Osteocyte (in vitro differentiated cells): ENCODE results near the gene TNFRSF21. TPM values are rescaled to one million over a fixed set of nuclear protein-coding genes. Genes with fewer than 3 reads are reported as not detected.

Experiments
- DNase-seq: peaks from one replicate; pipeline ENCODE4 v3.0.0; 2021; ENCODE audit warnings: mixed read lengths; ENCODE audit not compliant: unreplicated experiment; ENCODE audit errors: extremely low spot score
- H3K27ac Mint-ChIP-seq: one replicate; pipeline ENCODE4 v1.8.0; 2021; ENCODE audit warnings: mild to moderate bottlenecking, mixed read lengths; ENCODE audit not compliant: unreplicated experiment
- H3K27me3 Mint-ChIP-seq: one replicate; pipeline ENCODE4 v1.8.0; 2021; ENCODE audit warnings: mixed read lengths; ENCODE audit not compliant: unreplicated experiment
- H3K36me3 Mint-ChIP-seq: one replicate; pipeline ENCODE4 v1.8.0; 2021; ENCODE audit warnings: mixed read lengths; ENCODE audit not compliant: unreplicated experiment
- H3K4me1 Mint-ChIP-seq: one replicate; pipeline ENCODE4 v1.8.0; 2021; ENCODE audit warnings: mixed read lengths; ENCODE audit not compliant: unreplicated experiment
- H3K4me3 Mint-ChIP-seq: one replicate; pipeline ENCODE4 v1.8.0; 2021; ENCODE audit warnings: mild to moderate bottlenecking, moderate library complexity, mixed read lengths; ENCODE audit not compliant: unreplicated experiment
- H3K9me3 Mint-ChIP-seq: one replicate; pipeline ENCODE4 v1.8.0; 2021; ENCODE audit warnings: mixed read lengths; ENCODE audit not compliant: unreplicated experiment
- total RNA-seq: library from RNA; stranded (reverse); gene quantifications from 2 replicates; pipeline ENCODE4 v1.2.1, GENCODE V29; 2021
- TF ChIP-seq, protein P1 (sequence below): fragments of 200-600 bp; sonication (generic); IDR thresholded peaks from 2 replicates; pipeline ENCODE4 v1.5.0; 2021; ENCODE audit warnings: antibody characterized with exemption, mild to moderate bottlenecking, moderate library complexity

TNFRSF21 gene
- total RNA-seq, 1 donor from 2014 or later, result 2.5 TPM

DNA sequence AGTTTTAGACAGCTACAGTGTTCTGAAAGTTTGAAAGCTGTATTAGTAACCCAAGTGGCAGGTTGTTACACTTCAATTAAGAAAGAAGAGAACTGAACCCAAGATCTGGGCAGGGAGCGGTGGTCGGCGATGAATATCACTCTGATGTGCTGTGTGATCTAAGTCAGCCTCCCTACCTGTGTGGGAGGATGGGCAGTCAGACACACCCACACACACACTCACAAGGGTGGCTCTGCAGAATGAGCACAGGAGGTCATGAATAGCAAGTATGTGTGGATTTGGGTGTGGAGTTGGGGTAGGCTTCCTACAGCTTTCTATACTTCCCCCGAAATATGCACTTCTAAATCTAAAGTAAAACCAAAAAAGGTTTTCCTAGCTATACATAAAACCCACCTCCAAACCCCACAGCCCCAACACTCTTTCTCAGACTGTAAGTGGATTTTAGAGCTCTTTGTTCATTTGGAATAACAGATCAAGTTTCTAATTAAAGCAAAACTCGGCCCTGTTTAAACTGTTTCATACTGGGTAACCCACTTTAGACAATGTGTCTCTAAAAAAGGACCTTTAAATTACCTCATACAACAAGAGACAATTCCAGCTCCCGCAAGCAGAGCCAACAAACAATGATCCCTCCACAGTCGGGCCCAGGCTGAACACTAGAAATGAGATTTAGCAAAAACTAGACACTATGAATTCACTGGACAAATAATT is 19.4 kb downstream of the TNFRSF21 start:
- Mint-ChIP-seq H3K9me3 (no peaks in the 10 kb centered on the region), H3K27ac (no peak overlapping the region), H3K4me3 (no peak overlapping the region), H3K4me1 (no peaks in the 10 kb centered on the region), H3K27me3 (peaks cover 11% of the 10 kb centered on the region), H3K36me3 (no peaks in the 10 kb centered on the region)
- DNase-seq, result no peak
- TF ChIP-seq, protein P1, sequence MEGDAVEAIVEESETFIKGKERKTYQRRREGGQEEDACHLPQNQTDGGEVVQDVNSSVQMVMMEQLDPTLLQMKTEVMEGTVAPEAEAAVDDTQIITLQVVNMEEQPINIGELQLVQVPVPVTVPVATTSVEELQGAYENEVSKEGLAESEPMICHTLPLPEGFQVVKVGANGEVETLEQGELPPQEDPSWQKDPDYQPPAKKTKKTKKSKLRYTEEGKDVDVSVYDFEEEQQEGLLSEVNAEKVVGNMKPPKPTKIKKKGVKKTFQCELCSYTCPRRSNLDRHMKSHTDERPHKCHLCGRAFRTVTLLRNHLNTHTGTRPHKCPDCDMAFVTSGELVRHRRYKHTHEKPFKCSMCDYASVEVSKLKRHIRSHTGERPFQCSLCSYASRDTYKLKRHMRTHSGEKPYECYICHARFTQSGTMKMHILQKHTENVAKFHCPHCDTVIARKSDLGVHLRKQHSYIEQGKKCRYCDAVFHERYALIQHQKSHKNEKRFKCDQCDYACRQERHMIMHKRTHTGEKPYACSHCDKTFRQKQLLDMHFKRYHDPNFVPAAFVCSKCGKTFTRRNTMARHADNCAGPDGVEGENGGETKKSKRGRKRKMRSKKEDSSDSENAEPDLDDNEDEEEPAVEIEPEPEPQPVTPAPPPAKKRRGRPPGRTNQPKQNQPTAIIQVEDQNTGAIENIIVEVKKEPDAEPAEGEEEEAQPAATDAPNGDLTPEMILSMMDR, result no peak

DNA sequence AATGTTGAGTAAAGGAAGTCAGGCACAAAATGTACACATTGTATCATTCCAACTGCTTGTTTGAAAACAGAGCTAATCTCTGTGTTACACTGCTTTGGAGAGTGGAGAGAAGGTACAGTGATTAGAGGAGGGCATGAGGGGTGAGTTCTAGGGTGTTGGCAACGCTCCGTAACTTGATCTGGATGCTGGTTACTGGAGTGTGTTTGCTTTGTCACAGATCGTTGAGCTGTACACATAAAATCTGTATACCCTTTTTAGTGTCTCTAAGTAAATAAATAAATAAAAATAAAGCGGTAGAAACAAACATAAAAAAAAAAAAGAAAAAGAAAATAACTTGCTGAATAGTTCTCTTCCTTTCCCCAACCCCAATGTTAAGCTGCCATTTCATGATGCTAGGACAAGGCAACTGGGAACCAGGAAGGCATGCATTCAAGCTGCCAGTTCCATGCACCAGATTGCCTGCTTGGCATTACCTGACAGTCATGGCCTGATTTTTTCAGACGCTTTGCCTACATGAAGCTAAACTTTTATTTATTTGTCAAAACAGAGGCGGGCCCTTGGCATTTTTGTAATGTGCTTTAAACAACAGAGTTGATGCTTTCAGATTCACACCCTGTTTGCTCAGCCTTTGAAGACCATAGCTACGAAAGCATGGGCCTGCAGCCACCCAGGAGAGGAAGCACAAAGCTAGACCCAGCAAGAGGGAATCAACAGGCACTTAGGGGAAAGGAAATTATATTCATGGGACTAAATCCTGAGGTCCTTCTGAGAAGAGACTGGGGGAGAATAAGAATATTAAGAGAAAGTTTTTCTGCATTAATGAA is 21.2 kb downstream of the TNFRSF21 start:
- H3K27me3 Mint-ChIP-seq, result peaks cover 11% of the 10 kb centered on the region

DNA sequence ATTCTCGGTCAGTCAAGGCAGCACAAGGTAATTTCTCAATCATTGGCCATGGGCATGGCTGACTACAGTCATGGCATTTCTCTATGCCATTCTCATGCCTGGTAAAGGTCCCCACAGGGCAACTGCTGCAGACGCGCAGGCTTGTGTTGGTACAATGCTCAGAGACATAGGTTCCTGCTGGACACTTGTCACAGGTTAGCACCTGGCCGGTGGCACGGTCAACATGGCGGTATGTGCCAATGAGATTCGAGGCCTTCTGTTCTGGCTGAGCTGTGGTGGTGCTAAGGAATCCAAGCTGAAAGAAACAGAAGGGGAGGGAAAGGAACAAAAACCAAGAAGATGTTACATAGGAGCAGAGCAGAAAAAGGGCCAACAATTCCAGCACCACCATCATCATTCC is 23.4 kb downstream of the TNFRSF21 start:
- no peak overlapping the region for H3K27ac Mint-ChIP-seq
- H3K4me3 Mint-ChIP-seq, result no peak overlapping the region
- no peak for DNase-seq
- no peaks in the 10 kb centered on the region for H3K4me1 Mint-ChIP-seq
- no peaks in the 10 kb centered on the region for H3K9me3 Mint-ChIP-seq
- H3K27me3 Mint-ChIP-seq, result peaks cover 11% of the 10 kb centered on the region
- TF ChIP-seq, protein P1, result no peak
- no peaks in the 10 kb centered on the region for H3K36me3 Mint-ChIP-seq

More for the DNA sequence above, 21.2 kb downstream of the TNFRSF21 start:
- Mint-ChIP-seq H3K36me3 (no peaks in the 10 kb centered on the region), H3K9me3 (no peaks in the 10 kb centered on the region), H3K4me3 (no peak overlapping the region), H3K4me1 (no peaks in the 10 kb centered on the region), H3K27ac (no peak overlapping the region)
- DNase-seq, result no peak
- TF ChIP-seq, protein P1, result no peak

DNA sequence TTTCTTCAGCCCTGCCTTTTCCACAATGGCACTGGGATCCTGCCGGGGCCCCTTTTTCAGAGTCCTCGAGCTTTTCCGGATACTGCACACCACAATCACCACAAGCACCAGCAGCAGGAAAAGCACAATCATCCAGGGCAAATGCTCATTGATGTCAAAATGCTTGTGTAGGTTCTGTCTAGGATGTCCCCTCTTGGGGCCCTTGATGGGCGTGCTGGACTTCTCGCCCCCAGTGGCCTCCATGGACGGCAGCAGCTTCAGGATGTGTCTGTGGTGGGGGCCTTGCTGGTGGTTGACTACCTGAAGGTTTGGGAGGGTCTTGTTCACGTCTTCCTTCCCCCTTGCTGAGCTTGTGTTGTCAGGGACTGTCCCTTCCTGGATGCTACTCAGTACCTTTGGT is 25.7 kb downstream of the TNFRSF21 start:
- Mint-ChIP-seq H3K27me3 (no peaks in the 10 kb centered on the region), H3K4me1 (peaks cover 10% of the 10 kb centered on the region), H3K4me3 (no peak overlapping the region), H3K36me3 (no peaks in the 10 kb centered on the region), H3K27ac (no peak overlapping the region), H3K9me3 (no peaks in the 10 kb centered on the region)
- TF ChIP-seq, protein P1, result no peak
- no peak for DNase-seq

DNA sequence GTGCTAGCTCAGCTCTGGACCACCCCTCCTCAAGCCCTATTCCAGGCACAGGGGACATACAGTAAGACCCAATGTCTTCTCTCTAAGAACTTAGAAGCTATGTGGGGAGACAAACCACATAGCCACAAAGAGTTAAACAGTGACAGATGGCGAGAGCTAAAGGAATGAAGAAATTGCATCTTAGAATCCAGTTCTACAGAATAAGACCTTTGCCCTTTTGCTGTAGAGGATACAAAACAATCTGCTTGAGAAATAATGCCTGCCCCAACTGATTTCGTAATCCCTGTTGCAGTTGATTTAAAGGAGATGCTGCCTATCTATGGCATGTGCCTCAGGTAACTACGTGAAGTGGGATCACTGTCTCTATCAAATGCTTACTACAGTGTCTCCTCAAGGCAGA is 31.2 kb downstream of the TNFRSF21 start:
- no peak for DNase-seq
- no peaks in the 10 kb centered on the region for H3K9me3 Mint-ChIP-seq
- TF ChIP-seq, protein P1, result no peak
- no peaks in the 10 kb centered on the region for H3K36me3 Mint-ChIP-seq
- H3K27me3 Mint-ChIP-seq, result no peaks in the 10 kb centered on the region
- peaks cover 10% of the 10 kb centered on the region for H3K4me1 Mint-ChIP-seq
- no peak overlapping the region for H3K27ac Mint-ChIP-seq
- H3K4me3 Mint-ChIP-seq, result no peak overlapping the region
